HCT116 (cell line): ENCODE results near the gene ATP8B4.

Experiments
- CEBPB ChIP-seq: IDR thresholded peaks from 2 replicates; pipeline ENCODE4 v1.6.1; 2012; ENCODE audit warnings: low read depth
- EZH2phosphoT487 ChIP-seq: fragments of 200-600 bp; IDR thresholded peaks from 2 replicates; pipeline ENCODE4 v1.6.1; 2018; ENCODE audit warnings: antibody characterized with exemption, borderline replicate concordance
- SIN3A ChIP-seq: IDR thresholded peaks from 2 replicates; pipeline ENCODE4 v1.6.1; 2012; ENCODE audit warnings: low read depth
- TF ChIP-seq, protein P1 (sequence below), 3 experiments: fragments of 200-600 bp in 1 of 3; sonication (generic) in 1 of 3; IDR thresholded peaks in 2 of 3; conservative IDR thresholded peaks in 1 of 3; 2 replicates each; pipeline ENCODE4 v1.5.1; 2012 to 2017; ENCODE audit warnings: low read depth in 2 of 3, low read length in 2 of 3, antibody characterized with exemption in 1 of 3, borderline replicate concordance in 1 of 3, control low read depth in 1 of 3, mild to moderate bottlenecking in 1 of 3, mixed read lengths in 1 of 3, mixed run types in 1 of 3, moderate library complexity in 1 of 3; ENCODE audit not compliant: insufficient read depth in 1 of 3

DNA sequence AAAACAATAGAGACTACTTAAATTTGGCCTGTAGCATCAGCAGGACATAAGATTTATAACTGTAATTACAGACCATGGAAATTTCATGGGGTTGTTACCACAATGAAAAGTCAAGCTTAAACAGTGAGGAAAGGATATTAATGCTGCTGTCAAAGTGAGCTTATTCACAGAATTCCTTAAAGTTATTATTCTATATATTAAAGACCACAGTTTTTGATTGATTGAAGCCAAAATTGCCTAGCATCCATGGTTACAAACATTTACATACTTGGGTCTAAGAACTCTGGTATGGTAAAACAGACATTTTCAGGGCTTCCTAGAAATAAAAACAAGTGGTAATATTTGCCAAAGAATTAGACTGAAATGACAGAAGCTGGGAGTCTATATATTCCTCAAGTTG lies 248.6 kb downstream of the ATP8B4 start:
- TF ChIP-seq CEBPB (no peak), EZH2phosphoT487 (no peak), SIN3A (no peak)
- TF ChIP-seq, protein P1, sequence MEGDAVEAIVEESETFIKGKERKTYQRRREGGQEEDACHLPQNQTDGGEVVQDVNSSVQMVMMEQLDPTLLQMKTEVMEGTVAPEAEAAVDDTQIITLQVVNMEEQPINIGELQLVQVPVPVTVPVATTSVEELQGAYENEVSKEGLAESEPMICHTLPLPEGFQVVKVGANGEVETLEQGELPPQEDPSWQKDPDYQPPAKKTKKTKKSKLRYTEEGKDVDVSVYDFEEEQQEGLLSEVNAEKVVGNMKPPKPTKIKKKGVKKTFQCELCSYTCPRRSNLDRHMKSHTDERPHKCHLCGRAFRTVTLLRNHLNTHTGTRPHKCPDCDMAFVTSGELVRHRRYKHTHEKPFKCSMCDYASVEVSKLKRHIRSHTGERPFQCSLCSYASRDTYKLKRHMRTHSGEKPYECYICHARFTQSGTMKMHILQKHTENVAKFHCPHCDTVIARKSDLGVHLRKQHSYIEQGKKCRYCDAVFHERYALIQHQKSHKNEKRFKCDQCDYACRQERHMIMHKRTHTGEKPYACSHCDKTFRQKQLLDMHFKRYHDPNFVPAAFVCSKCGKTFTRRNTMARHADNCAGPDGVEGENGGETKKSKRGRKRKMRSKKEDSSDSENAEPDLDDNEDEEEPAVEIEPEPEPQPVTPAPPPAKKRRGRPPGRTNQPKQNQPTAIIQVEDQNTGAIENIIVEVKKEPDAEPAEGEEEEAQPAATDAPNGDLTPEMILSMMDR (IDR thresholded peaks at IDR 0.05 in 2 of 3, conservative IDR thresholded peaks at IDR 0.05 in 1 of 3; ENCODE audit: borderline replicate concordance in 1 of 3, insufficient read depth in 1 of 3, low read depth in 2 of 3, low read length in 2 of 3): no peak
